KG1 (cell line): ENCODE data around the gene CDH23.
A peak's percentile ranks its signal among the peaks of the same experiment; 100 is the strongest.
"Not testable (repeated sequence)": the region's sequence is repeated elsewhere in the genome, so short reads cannot be mapped to it uniquely, and the experiment has no call there.

Experiments used
- DNase-seq: peaks from one replicate; lab custom pipeline; 2025; lab: John Stamatoyannopoulos, UW

Gene CDH23

GRCh38 chr10:71838264-71839211 lies 441.8 kb downstream of the CDH23 start:
- no peak for DNase-seq

- DNase-seq: no peak
These were observed 443.6 kb downstream of the CDH23 start for GRCh38 chr10:71840177-71840957.

GRCh38 chr10:71840958-71841335 lies 444.2 kb downstream of the CDH23 start:
- DNase-seq: no peak

GRCh38 chr10:71842422-71842821 lies 445.7 kb downstream of the CDH23 start:
- DNase-seq: no peak

GRCh38 chr10:71842856-71843686 lies 446.4 kb downstream of the CDH23 start:
- DNase-seq: no peak

GRCh38 chr10:71844084-71844483 lies 447.4 kb downstream of the CDH23 start:
- DNase-seq: no peak

- DNase-seq: no peak
These were observed 448.0 kb downstream of the CDH23 start for GRCh38 chr10:71844695-71845094.

GRCh38 chr10:71845410-71846405 lies 449.0 kb downstream of the CDH23 start:
- DNase-seq: no peak

GRCh38 chr10:71846816-71847215 lies 450.1 kb downstream of the CDH23 start:
- no peak for DNase-seq

- DNase-seq: no peak
These were observed 450.7 kb downstream of the CDH23 start for GRCh38 chr10:71847418-71847817.

- no peak for DNase-seq
These were observed 451.9 kb downstream of the CDH23 start for GRCh38 chr10:71848325-71849275.

GRCh38 chr10:71849461-71849908 lies 452.8 kb downstream of the CDH23 start:
- no peak for DNase-seq

GRCh38 chr10:71850021-71850742 lies 453.5 kb downstream of the CDH23 start:
- DNase-seq: no peak

- peak; percentile 89 for DNase-seq
These were observed 454.2 kb downstream of the CDH23 start, which contains the start of gene PSAP for GRCh38 chr10:71850743-71851464. TSS of gene PSAP (minus strand) at chr10:71851251. CDS start at chr10:71851221, 30 bp downstream.

- not testable (repeated sequence) for DNase-seq
These were observed 454.9 kb downstream of the CDH23 start for GRCh38 chr10:71851465-71852095.

GRCh38 chr10:71852355-71852937 lies 455.7 kb downstream of the CDH23 start:
- peak; percentile 32 for DNase-seq

- no peak for DNase-seq
These were observed 457.3 kb downstream of the CDH23 start for GRCh38 chr10:71854031-71854430.
